Peyer's patch (tissue), 4 donors: ENCODE results near the gene DNMT3A.

Source experiments
- CTCF ChIP-seq, 6 experiments: fragments of 450-650 bp in 4 of 6; fragments of 200-600 bp in 2 of 6; sonication (generic) in 1 of 6; IDR thresholded peaks; one replicate each; pipeline ENCODE4 v1.5.1; 2017 to 2019; ENCODE audit warnings: antibody characterized with exemption in 6 of 6, mild to moderate bottlenecking in 3 of 6, moderate library complexity in 1 of 6
- POLR2A ChIP-seq, 2 donors: fragments of 450-650 bp; IDR thresholded peaks; one replicate each; pipeline ENCODE4 v1.5.1; 2017; ENCODE audit warnings: antibody characterized with exemption in 2 of 2, mild to moderate bottlenecking in 2 of 2, moderate library complexity in 2 of 2

GRCh38 chr2:25380586-25381375 is 39.1 kb upstream of the DNMT3A start:
- TF ChIP-seq CTCF (IDR thresholded peaks at IDR 0.05) (no peak), POLR2A (IDR thresholded peaks at IDR 0.05) (no peak)
